CD4-positive, alpha-beta T cell treated with Interleukin-21 for 1 hour (primary cell): ENCODE results near the gene LMF1.

Source experiments
- DNase-seq: peaks from one replicate; pipeline ENCODE4 v3.0.0-alpha.2; 2020

LMF1 gene

GRCh38 chr16:910181-910580, 60.6 kb downstream of the LMF1 start:
- no peak for DNase-seq

GRCh38 chr16:909281-910000, 61.3 kb downstream of the LMF1 start:
- DNase-seq, result no peak

GRCh38 chr16:908526-909155, 62.1 kb downstream of the LMF1 start:
- DNase-seq, result no peak

- DNase-seq, result no peak
These were observed 62.9 kb downstream of the LMF1 start for GRCh38 chr16:907842-908241.

GRCh38 chr16:907361-907760, 63.4 kb downstream of the LMF1 start:
- DNase-seq, result no peak

GRCh38 chr16:906296-906695, 64.5 kb downstream of the LMF1 start:
- DNase-seq, result no peak

GRCh38 chr16:901715-902601, 68.8 kb downstream of the LMF1 start:
- no peak for DNase-seq

DNA sequence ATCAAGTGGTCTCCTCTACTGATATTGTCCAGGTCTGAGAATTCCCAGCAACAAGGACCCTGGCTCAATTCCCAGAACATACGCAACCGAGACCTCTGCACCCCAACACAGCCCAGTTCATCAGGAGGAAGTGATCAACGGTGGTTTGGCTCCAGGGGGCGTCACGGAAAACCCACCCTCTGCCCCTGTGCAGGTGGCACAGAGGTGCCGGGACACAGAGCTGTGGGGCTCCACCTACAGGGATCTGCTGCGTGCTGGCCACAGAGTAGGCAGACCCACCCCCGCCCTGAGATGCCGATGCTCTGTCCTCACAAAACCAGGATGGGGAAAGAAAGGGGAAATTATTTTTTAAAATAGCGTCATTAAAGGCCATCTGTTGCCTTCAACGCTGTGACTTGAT, 69.6 kb downstream of the LMF1 start:
- no peak for DNase-seq

- DNase-seq, result no peak
These were observed 70.6 kb downstream of the LMF1 start for GRCh38 chr16:900211-900610.

- no peak for DNase-seq
These were observed 71.1 kb downstream of the LMF1 start for GRCh38 chr16:899683-900060.

DNA sequence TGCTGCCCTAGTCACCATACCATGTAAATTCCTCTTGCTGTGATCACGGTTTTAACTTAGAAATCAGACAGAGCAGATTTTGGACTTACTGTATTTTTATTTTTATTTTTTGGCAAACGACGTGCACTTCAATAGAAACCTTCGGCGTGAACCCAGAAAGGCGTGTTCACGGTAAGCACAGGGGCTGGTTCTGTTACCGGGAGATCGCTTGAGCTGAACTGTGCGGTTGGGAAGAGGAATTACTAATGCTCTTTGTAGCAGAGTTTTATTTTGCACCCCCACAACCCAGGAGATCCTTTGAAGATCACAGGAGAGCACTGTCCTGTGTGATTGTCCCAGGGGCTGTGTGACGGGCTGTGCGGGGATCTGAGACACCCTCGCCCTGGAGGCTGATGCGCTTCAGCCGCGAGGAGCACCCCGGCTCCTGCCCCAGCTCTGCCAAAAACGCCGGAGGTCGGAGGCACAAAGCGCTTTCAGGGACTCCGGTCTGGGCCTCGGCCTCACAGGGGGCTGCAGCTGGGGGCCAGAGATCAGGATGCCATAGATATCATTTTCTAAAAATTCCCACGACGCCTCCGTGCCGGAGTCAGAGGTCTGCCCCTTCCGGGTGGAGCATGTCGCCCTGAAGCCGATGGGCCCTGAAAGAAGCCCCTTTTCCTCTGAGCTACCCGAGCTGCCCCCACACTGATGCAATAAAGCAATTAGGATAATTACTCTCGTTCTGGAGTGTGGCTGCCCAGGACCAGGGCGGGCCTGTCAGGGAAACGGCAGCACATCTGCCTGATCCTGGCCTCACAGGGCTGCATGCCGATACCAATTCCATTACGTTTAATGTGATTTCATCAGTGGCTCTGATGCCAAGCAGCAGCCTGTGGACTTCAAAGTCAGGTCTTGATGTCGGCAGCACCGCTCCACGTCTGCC, 71.8 kb downstream of the LMF1 start:
- no peak for DNase-seq

DNA sequence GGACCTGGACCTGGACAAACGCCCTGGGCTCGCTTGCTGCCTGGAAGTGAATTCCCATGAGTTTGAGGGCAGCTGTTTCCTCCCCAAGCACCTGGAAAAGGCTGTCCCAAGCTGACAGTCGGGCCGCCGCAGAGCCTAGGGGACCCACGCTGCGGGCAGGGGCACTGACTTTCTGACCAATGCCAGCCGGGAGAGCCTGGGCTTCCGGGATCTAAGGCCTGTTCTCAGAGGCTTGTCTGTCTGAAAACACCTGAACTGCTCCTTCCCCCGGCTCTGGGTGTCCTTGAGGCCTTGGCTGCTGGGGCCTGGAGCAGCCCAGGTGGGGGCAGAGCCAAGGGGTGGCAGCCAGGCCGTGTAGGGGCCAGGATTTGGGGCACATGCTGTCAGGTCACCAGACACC, 72.6 kb downstream of the LMF1 start:
- no peak for DNase-seq

GRCh38 chr16:897701-898100, 73.1 kb downstream of the LMF1 start:
- DNase-seq, result no peak

DNA sequence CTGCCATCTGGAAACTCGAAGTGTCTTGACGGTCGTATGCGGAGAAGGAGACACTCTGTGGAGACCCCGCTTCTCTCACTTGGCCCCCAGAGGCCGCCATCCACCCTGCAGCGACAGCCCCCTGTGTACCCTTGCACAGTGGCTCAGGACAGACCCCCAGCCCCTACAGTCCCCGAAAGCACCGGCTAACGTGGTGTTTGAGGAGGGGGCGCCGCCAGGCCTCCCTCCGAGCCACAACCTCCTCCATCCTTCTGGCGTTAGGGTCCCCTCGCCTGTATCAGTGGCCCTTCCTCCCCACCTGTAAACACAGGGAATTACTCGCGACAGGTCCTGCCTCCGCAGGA, 73.6 kb downstream of the LMF1 start:
- no peak for DNase-seq

- no peak for DNase-seq
These were observed 74.3 kb downstream of the LMF1 start for GRCh38 chr16:896261-897199.

- DNase-seq, result no peak
These were observed 75.4 kb downstream of the LMF1 start for GRCh38 chr16:895371-895770.

GRCh38 chr16:894841-895240, 75.9 kb downstream of the LMF1 start:
- no peak for DNase-seq

- DNase-seq, result no peak
These were observed 76.6 kb downstream of the LMF1 start for GRCh38 chr16:894136-894535.

DNA sequence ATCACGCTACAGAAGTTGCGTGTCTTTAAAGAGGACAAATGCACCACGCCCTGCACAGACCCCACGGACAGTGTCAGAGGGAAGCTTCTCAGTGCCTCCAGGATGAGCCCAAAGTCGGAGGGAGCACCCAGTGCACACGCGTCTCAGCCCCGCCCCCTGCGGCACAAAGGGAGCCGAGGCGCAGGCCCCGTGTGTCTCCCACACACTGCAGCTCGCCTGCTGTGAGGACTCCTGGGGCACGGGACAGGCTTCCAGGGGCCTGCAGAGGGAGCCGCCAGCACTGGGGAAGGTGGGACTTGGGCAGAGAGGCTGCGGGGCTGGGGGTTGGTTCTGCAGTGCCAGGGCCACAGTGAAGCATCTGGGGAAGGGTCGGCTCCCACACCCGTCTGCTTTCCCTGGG, 77.4 kb downstream of the LMF1 start:
- no peak for DNase-seq

DNA sequence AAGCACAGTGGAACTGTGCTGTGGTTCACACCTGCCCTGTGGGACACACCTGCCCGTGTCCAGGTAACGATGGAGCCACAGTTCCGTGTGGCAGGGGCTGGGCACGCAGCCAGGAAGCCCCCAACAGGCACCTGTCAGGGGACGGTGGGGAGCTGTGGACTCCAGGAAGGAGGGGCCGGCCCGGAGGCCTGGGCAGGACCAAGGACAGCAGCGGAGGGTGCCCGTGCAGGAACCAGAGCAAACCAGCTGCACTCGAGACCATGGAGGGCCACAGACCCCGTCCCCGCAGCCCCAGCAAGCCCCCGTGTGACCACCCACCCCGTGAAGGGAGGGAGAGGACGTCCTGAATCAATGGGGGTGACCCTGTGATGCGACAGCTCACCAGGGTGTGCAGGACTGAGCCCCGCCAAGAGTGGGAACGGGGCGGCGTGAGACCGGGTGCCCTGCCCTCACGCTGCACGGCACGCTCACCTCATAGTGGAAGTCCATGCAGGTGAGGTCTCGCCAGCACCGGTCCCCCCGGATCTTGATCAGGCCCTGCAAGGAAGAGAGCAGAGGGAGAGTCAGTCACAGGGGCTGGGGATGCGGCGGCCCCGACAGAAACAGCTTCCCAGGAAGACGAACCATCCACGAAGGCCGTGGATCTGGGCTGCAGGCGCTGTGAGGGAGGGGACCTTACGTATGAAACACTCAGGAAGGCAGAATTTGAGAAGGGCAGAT, 78.1 kb downstream of the LMF1 start:
- no peak for DNase-seq

DNA sequence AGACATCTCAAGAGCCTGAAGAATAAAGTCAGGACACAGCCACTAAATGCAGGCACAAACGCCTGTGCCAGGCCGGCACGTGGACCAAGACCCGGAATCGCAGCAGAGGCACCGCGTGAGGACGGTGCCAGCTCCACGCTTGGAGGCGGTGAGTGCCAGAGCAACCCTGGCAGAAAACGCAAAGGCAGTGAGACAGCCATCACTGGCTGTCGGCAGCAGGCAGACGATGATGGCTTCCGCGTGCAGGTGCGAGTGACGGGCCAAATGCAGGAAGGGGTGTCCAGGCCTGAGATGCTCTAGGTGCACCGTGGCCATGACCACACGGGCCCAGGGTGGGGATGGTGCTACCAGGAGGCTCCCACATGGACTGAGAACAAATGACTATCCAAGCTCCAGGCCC, 78.8 kb downstream of the LMF1 start:
- no peak for DNase-seq
